ENCODE data around the gene CHMP1B. TPM values are rescaled to one million over a fixed set of nuclear protein-coding genes. Genes with fewer than 3 reads are reported as not detected.

CHMP1B gene
- total and polyA plus RNA-seq, 9 of the 15 experiments (the other 6 are each of a cell fraction or from before 2014, with no cell fraction given), result 12.3 to 29.9 (median 19.0) TPM

- Histone ChIP-seq H3K27ac (ENCODE audit: extremely low read depth, low read depth, low read length) (no peak overlapping the region), H3K9ac (ENCODE audit: insufficient read depth in 1 of 2, low read depth in 2 of 2, low read length in 2 of 2) (no peak overlapping the region), H3K36me3 (ENCODE audit: control insufficient read depth, insufficient read depth, low read length) (no peaks in the 10 kb centered on the region), H3K9me1 (ENCODE audit: control insufficient read depth, insufficient read depth, low read length) (no peaks in the 10 kb centered on the region), H3K4me1 (replicated peaks in 1 of 2; ENCODE audit: control insufficient read depth in 2 of 2, insufficient read depth in 2 of 2, low read length in 2 of 2) (peaks cover 12 to 15% of the 10 kb centered on the region in 2 experiments; a peak in 4 of 5 replicates), H3K4me2 (ENCODE audit: insufficient read depth, low read length) (no peak overlapping the region), H3K9me3 (replicated peaks; ENCODE audit: control insufficient read depth, insufficient read depth, low read depth, low read length) (no peaks in the 10 kb centered on the region), H3K4me3 (no peak overlapping the region), H3K27me3 (ENCODE audit: control insufficient read depth in 2 of 2, insufficient read depth in 2 of 2, low read length in 2 of 2) (no peaks in the 10 kb centered on the region), H3K79me2 (ENCODE audit: control insufficient read depth, insufficient read depth, low read length) (no peaks in the 10 kb centered on the region), H4K20me1 (replicated peaks; ENCODE audit: control insufficient read depth, insufficient read depth, low read length) (no peaks in the 10 kb centered on the region), H2AFZ (ENCODE audit: low read depth, low read length) (no peak overlapping the region)
- no peak for ATAC-seq
- BruUV-seq (replicated peaks), result no TSS peak
- peak; percentile 72 for FAIRE-seq
- in situ Hi-C loops (cut with MboI), result no loop called here
- no peak for DNase-seq (ENCODE audit: extremely low read depth in 1 of 4, low spot score in 3 of 4)
- TF ChIP-seq RCOR1 (IDR thresholded peaks at IDR 0.05; ENCODE audit: borderline replicate concordance in 1 of 2, low read depth in 2 of 2, low read length in 2 of 2) (peak in 1 of 2 experiments; percentile 44; a peak in 1 of 4 replicates), HDAC1 (IDR thresholded peaks at IDR 0.05) (peak in 1 of 2 experiments; percentile 59; a peak in 2 of 4 replicates), ZBTB9 (CRISPR knock-in tag; IDR thresholded peaks at IDR 0.05) (no peak), KDM1A (IDR thresholded peaks at IDR 0.05) (peak; percentile 78 to 81), ZNF551 (CRISPR knock-in tag; IDR thresholded peaks at IDR 0.05) (no peak), YY1 (IDR thresholded peaks at IDR 0.05; ENCODE audit: borderline replicate concordance in 1 of 3, control insufficient read depth in 1 of 3, extremely low read depth in 1 of 3, insufficient read depth in 3 of 3, insufficient read length in 1 of 3, insufficient replicate concordance in 2 of 3, low read depth in 1 of 3, low read length in 2 of 3) (no peak), SNIP1 (IDR thresholded peaks at IDR 0.05; ENCODE audit: low read depth) (no peak)
- ChIA-PET POLR2A (interaction anchor here (1.4 kb wide), 1 partner anchor 42 kb away, joined by 4 read pairs; no protein-coding TSS in a partner anchor), CTCF (ENCODE audit: low intra/inter-chr PET ratio) (no interaction called here)
- WGBS (ENCODE audit: insufficient coverage, low coverage, missing lambda C conversion rate), result 7% methylated on average over 2 of the region's 2 CpGs
- intact Hi-C loops (cut with micrococcal nuclease), result no loop called here
Observed at GRCh38 chr18:11820697-11821096, 30.5 kb upstream of the CHMP1B start.
